NB4 (cell line): ENCODE measurements around the gene PRCP.

ENCODE experiments used
- CTCF ChIP-seq: IDR thresholded peaks from one replicate; pipeline ENCODE4 v1.5.1; 2012; ENCODE audit warnings: low read depth, low read length
- POLR2A ChIP-seq: IDR thresholded peaks from 2 replicates; pipeline ENCODE4 v1.6.1; 2011; ENCODE audit warnings: mild to moderate bottlenecking; ENCODE audit not compliant: insufficient read length; ENCODE audit errors: extremely low read depth

- TF ChIP-seq CTCF (no peak), POLR2A (no peak)
Measured at GRCh38 chr11:82796998-82797961, 103.0 kb downstream of the PRCP start.
